AG09309 (cell line): ENCODE data around the gene PSMG4.

Experiments
- DNase-seq: peaks from one replicate; pipeline ENCODE4 v3.0.0-alpha.2; 2010; ENCODE audit warnings: low read depth
- H3K4me3 ChIP-seq: 2 replicates; pipeline ENCODE4 v1.5.1; 2011; ENCODE audit warnings: mild to moderate bottlenecking, low read depth, low read length, moderate library complexity; ENCODE audit not compliant: control insufficient read depth
- CTCF ChIP-seq: IDR thresholded peaks from 2 replicates; pipeline ENCODE4 v1.5.1; 2011; ENCODE audit warnings: mild to moderate bottlenecking, low read depth, low read length, inconsistent platforms; ENCODE audit not compliant: insufficient read depth, control insufficient read depth; ENCODE audit errors: missing control alignments

PSMG4 gene

GRCh38 chr6:3258720-3259490 is at the start of gene PSMG4:
Gene PSMG4, plus strand, starts transcription at chr6:3258947. Its CDS starts 76 bp downstream, at chr6:3259023.
- peak; percentile 25 for DNase-seq
- TF ChIP-seq CTCF, result no peak
- H3K4me3 ChIP-seq, result peak within 1 kb of the TSS; percentile 75

- peak; percentile 42 for TF ChIP-seq CTCF
- DNase-seq, result peak; percentile 95
- H3K4me3 ChIP-seq, result peak overlapping the region; percentile 14
Measured at GRCh38 chr6:3209114-3210023, 49.4 kb upstream of the PSMG4 start.

- no peak for TF ChIP-seq CTCF
- no peak for DNase-seq
- no peak overlapping the region for H3K4me3 ChIP-seq
Measured at GRCh38 chr6:3210024-3210610, 48.6 kb upstream of the PSMG4 start.

- no peak for TF ChIP-seq CTCF
- DNase-seq, result no peak
- no peak overlapping the region for H3K4me3 ChIP-seq
Measured at GRCh38 chr6:3211681-3212080, 47.1 kb upstream of the PSMG4 start.

- no peak for TF ChIP-seq CTCF
- H3K4me3 ChIP-seq, result no peak overlapping the region
- DNase-seq, result no peak
Measured at GRCh38 chr6:3212261-3212660, 46.5 kb upstream of the PSMG4 start.

- H3K4me3 ChIP-seq, result no peak overlapping the region
- TF ChIP-seq CTCF, result no peak
Measured at GRCh38 chr6:3213334-3213695, 45.4 kb upstream of the PSMG4 start.

More at GRCh38 chr6:3213334-3213695, 45.4 kb upstream of the PSMG4 start:
- no peak for DNase-seq
